PC-9 (cell line): ENCODE results near the gene SPRED2. TPM values are rescaled to one million over a fixed set of nuclear protein-coding genes. Genes with fewer than 3 reads are reported as not detected.
A peak's percentile ranks its signal among the peaks of the same experiment; 100 is the strongest.

Experiments
- BruUV-seq: library from RNA; stranded (reverse); fragments of 400-500 nt; replicated peaks from 2 replicates; lab custom pipeline; 2021; lab: Mats Ljungman, UMichigan
- CTCF ChIA-PET: fragments of 300-600 bp; sonication (Branson Sonifier 250); formaldehyde crosslinking; loops from one replicate; lab custom pipeline; 2022; ENCODE audit warnings: antibody characterized with exemption; lab: Charles Lee
- POLR2A ChIA-PET: fragments of 300-600 bp; sonication (Branson Sonifier 250); formaldehyde crosslinking; loops from one replicate; lab custom pipeline; 2022; ENCODE audit warnings: antibody characterized with exemption; ENCODE audit not compliant: unreplicated experiment; lab: Charles Lee
- DNase-seq, 2 experiments: peaks; one replicate each; pipeline versions ENCODE4 v3.0.0 to v3.0.0-alpha.2; 2015 to 2022; ENCODE audit warnings: mixed read lengths in 1 of 2
- H2AFZ ChIP-seq: fragments of 200-600 bp; sonication (generic); 2 replicates; pipeline ENCODE4 v1.8.1; 2017; ENCODE audit warnings: antibody characterized with exemption
- H3F3A ChIP-seq: fragments of 200-600 bp; sonication (generic); 2 replicates; pipeline ENCODE4 v1.8.1; 2017; ENCODE audit warnings: antibody characterized with exemption, mild to moderate bottlenecking, low read depth; ENCODE audit not compliant: insufficient read depth
- H3K27ac ChIP-seq: fragments of 200-600 bp; sonication (generic); 2 replicates; pipeline ENCODE4 v1.6.1; 2016; ENCODE audit warnings: mixed run types
- H3K27me3 ChIP-seq: fragments of 200-600 bp; sonication (generic); 2 replicates; pipeline ENCODE4 v1.6.1; 2016; ENCODE audit warnings: low read depth, mixed run types; ENCODE audit not compliant: insufficient read depth
- H3K36me3 ChIP-seq: fragments of 200-600 bp; sonication (generic); 2 replicates; pipeline ENCODE4 v1.6.1; 2016; ENCODE audit warnings: low read depth, mixed run types
- H3K4me1 ChIP-seq: fragments of 200-600 bp; sonication (generic); replicated peaks from 2 replicates; pipeline ENCODE4 v1.6.1; 2016; ENCODE audit warnings: mixed run types; ENCODE audit not compliant: insufficient read depth
- H3K4me2 ChIP-seq: fragments of 200-600 bp; sonication (generic); 2 replicates; pipeline ENCODE4 v1.6.1; 2017; ENCODE audit warnings: mixed run types
- H3K4me3 ChIP-seq: fragments of 200-600 bp; sonication (generic); 2 replicates; pipeline ENCODE4 v1.6.1; 2016; ENCODE audit warnings: mixed run types
- H3K79me2 ChIP-seq: fragments of 200-600 bp; sonication (generic); 2 replicates; pipeline ENCODE4 v1.6.1; 2017; ENCODE audit warnings: low read depth, mixed run types
- H3K9me2 ChIP-seq: fragments of 200-600 bp; sonication (generic); 2 replicates; pipeline ENCODE4 v1.8.1; 2017; ENCODE audit warnings: mild to moderate bottlenecking; ENCODE audit not compliant: insufficient read depth
- H3K9me3 ChIP-seq: fragments of 200-600 bp; sonication (generic); 2 replicates; pipeline ENCODE4 v1.8.1; 2016; ENCODE audit warnings: low read depth; ENCODE audit not compliant: insufficient read depth
- H4K20me1 ChIP-seq: fragments of 200-600 bp; sonication (generic); 2 replicates; pipeline ENCODE4 v1.8.1; 2017; ENCODE audit not compliant: insufficient read depth
- EZH2 ChIP-seq: fragments of 200-600 bp; sonication (generic); IDR thresholded peaks from 2 replicates; pipeline ENCODE4 v1.8.0; 2017; ENCODE audit warnings: antibody characterized with exemption, low read depth
- intact Hi-C: fragments of 100-400 bp; cut with micrococcal nuclease; formaldehyde crosslinking; loops from one replicate; pipeline ENCODE4 v1.10.0; 2022; ENCODE audit not compliant: unreplicated experiment
- total RNA-seq: library from RNA; stranded (reverse); gene quantifications from 2 replicates; pipeline ENCODE4 v1.2.3, GENCODE V29; 2021
- TF ChIP-seq, protein P1 (sequence below): fragments of 200-600 bp; sonication (generic); conservative IDR thresholded peaks from 2 replicates; pipeline ENCODE4 v1.6.1; 2017; ENCODE audit warnings: mixed run types, antibody characterized with exemption, mild to moderate bottlenecking, moderate library complexity

The SPRED2 gene
- total RNA-seq, 1 experiment from 2014 or later: 33.6 TPM

DNA sequence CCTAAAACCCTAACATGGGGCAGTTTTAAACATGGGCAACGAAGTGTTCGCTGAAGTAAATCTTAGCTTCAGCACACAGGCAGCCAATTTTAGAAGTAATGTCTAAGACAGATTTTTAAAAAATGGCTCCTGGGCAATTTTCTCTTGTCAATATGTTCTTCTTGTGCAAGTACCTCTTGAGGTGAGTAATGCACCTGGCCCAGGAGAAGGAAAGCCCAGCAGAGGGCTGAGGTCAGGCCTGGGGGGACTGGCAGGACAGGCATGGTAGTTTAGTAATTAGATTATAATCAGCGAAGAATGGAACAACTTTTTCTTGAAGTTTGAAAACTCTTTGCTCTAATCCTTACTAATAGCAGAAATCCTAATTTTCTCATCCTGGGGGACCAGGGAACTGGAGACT is 77.6 kb downstream of the SPRED2 start:
- DNase-seq: peak in 1 of 2 experiments; percentile 58
- no TSS peak for BruUV-seq
- TF ChIP-seq EZH2: no peak
- TF ChIP-seq, protein P1, sequence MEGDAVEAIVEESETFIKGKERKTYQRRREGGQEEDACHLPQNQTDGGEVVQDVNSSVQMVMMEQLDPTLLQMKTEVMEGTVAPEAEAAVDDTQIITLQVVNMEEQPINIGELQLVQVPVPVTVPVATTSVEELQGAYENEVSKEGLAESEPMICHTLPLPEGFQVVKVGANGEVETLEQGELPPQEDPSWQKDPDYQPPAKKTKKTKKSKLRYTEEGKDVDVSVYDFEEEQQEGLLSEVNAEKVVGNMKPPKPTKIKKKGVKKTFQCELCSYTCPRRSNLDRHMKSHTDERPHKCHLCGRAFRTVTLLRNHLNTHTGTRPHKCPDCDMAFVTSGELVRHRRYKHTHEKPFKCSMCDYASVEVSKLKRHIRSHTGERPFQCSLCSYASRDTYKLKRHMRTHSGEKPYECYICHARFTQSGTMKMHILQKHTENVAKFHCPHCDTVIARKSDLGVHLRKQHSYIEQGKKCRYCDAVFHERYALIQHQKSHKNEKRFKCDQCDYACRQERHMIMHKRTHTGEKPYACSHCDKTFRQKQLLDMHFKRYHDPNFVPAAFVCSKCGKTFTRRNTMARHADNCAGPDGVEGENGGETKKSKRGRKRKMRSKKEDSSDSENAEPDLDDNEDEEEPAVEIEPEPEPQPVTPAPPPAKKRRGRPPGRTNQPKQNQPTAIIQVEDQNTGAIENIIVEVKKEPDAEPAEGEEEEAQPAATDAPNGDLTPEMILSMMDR: no peak
- intact Hi-C loops: no loop called here
- CTCF ChIA-PET: no interaction called here
- H2AFZ ChIP-seq: no peak overlapping the region
- peak overlapping the region; percentile 38; the same call in 1 of the 2 replicates for H3K4me2 ChIP-seq
- peaks cover 11% of the 10 kb centered on the region; the same call in 1 of the 2 replicates for H3F3A ChIP-seq
- H3K9me3 ChIP-seq: no peaks in the 10 kb centered on the region
- H3K9me2 ChIP-seq: no peaks in the 10 kb centered on the region
- H3K4me1 ChIP-seq: peaks cover 26% of the 10 kb centered on the region
- no peaks in the 10 kb centered on the region; the same call in 1 of the 2 replicates for H3K36me3 ChIP-seq
- peaks cover 91% of the 10 kb centered on the region for H3K79me2 ChIP-seq
- no peak overlapping the region for H3K4me3 ChIP-seq
- H3K27ac ChIP-seq: peak overlapping the region; percentile 51
- H4K20me1 ChIP-seq: peaks cover 19% of the 10 kb centered on the region
- POLR2A ChIA-PET: no interaction called here
- no peaks in the 10 kb centered on the region for H3K27me3 ChIP-seq

DNA sequence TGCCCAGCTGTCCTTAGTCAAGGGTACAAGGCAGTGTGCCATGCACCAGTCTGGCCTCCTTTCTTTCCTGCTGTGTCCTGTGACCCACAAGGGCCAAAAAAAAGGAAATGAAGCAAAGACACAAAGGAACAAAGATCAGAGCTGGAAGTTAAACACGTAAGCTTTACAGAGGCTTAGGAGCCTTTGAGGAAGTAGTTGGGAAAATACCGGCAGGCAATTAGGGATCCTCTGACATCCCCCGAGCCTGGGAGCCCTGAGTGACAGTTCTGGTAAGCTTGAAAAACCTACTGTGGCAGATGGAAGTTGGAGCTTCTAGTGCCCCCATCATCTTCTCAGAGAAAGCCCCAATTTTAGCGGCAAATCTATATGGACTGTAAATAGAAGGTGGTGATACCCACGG is 78.5 kb downstream of the SPRED2 start:
- H3K27ac ChIP-seq: no peak overlapping the region
- no peak overlapping the region for H3K4me2 ChIP-seq
- no peak for TF ChIP-seq EZH2
- TF ChIP-seq, protein P1: no peak
- intact Hi-C loops: no loop called here
- no peaks in the 10 kb centered on the region for H3K9me3 ChIP-seq
- peaks cover 11% of the 10 kb centered on the region; the same call in 1 of the 2 replicates for H3F3A ChIP-seq
- H3K79me2 ChIP-seq: peaks cover 86% of the 10 kb centered on the region
- peaks cover 26% of the 10 kb centered on the region for H3K4me1 ChIP-seq
- no peak overlapping the region for H2AFZ ChIP-seq
- POLR2A ChIA-PET: interaction anchor here (0.7 kb wide), 1 partner anchor 29 kb away, joined by 3 read pairs; no protein-coding TSS in a partner anchor
- CTCF ChIA-PET: interaction anchor here (1.1 kb wide), 1 partner anchor 33 kb away, joined by 3 read pairs; no protein-coding TSS in a partner anchor
- no peaks in the 10 kb centered on the region; the same call in 1 of the 2 replicates for H3K36me3 ChIP-seq
- H3K9me2 ChIP-seq: no peaks in the 10 kb centered on the region
- H3K4me3 ChIP-seq: no peak overlapping the region
- H4K20me1 ChIP-seq: peaks cover 23% of the 10 kb centered on the region
- no peaks in the 10 kb centered on the region for H3K27me3 ChIP-seq
- no peak for DNase-seq
- BruUV-seq: no TSS peak

DNA sequence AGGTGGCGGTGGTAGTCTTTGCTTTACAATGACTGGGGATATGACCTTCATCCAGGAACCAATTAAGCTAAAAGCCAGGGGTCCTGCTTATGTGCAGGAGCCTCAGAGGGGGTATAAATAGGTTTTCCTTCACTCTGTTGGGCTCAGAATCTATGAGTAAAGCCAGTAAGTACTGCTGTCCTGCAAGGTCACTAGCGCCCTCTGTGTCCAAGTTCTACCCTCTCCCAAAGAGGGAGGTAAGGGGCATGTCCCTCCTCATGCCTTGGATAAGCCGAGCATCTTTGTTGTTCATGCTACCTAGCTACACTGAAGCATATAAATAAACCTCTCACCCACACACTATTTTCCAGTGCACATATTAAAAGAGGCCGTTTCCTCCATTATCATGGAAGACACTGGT is 79.4 kb downstream of the SPRED2 start:
- ChIA-PET CTCF (interaction anchor here (1.1 kb wide), 1 partner anchor 33 kb away, joined by 3 read pairs; no protein-coding TSS in a partner anchor), POLR2A (no interaction called here)
- Histone ChIP-seq H3K27ac (no peak overlapping the region), H3K9me2 (no peaks in the 10 kb centered on the region), H3K79me2 (peaks cover 86% of the 10 kb centered on the region), H3K27me3 (no peaks in the 10 kb centered on the region), H3K4me2 (no peak overlapping the region), H3K4me1 (peaks cover 26% of the 10 kb centered on the region), H2AFZ (no peak overlapping the region), H3K36me3 (no peaks in the 10 kb centered on the region; the same call in 1 of the 2 replicates), H4K20me1 (peaks cover 23% of the 10 kb centered on the region), H3F3A (peaks cover 11% of the 10 kb centered on the region; the same call in 1 of the 2 replicates), H3K9me3 (no peaks in the 10 kb centered on the region), H3K4me3 (no peak overlapping the region)
- BruUV-seq: no TSS peak
- intact Hi-C loops: no loop called here
- DNase-seq: no peak
- no peak for TF ChIP-seq EZH2
- TF ChIP-seq, protein P1: no peak
